PC-9 (cell line): ENCODE data around the gene BTRC.

Experiments
- EZH2 ChIP-seq: fragments of 200-600 bp; sonication (generic); IDR thresholded peaks from 2 replicates; pipeline ENCODE4 v1.8.0; 2017; ENCODE audit warnings: antibody characterized with exemption, low read depth
- TF ChIP-seq, protein P1 (sequence below): fragments of 200-600 bp; sonication (generic); conservative IDR thresholded peaks from 2 replicates; pipeline ENCODE4 v1.6.1; 2017; ENCODE audit warnings: mixed run types, antibody characterized with exemption, mild to moderate bottlenecking, moderate library complexity

DNA sequence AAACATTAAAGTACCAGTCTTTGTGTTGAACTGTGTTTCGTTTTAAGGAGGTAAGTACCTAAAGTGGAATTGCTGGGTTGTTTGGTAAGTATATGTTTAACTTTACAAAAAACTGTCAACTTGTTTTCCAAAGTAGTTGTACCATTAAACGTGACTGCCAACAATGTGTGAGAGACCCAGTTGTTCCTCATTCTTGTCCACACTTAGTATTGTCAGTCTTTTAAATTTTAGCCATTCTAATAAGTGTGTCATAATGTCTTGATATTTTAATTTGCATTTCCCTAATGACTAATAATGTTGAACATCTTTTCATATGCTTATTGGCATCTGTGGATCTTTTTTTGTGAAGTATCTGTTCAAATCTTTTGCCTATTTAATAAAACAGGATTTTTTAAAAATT lies 159.8 kb downstream of the BTRC start:
- TF ChIP-seq, protein P1, sequence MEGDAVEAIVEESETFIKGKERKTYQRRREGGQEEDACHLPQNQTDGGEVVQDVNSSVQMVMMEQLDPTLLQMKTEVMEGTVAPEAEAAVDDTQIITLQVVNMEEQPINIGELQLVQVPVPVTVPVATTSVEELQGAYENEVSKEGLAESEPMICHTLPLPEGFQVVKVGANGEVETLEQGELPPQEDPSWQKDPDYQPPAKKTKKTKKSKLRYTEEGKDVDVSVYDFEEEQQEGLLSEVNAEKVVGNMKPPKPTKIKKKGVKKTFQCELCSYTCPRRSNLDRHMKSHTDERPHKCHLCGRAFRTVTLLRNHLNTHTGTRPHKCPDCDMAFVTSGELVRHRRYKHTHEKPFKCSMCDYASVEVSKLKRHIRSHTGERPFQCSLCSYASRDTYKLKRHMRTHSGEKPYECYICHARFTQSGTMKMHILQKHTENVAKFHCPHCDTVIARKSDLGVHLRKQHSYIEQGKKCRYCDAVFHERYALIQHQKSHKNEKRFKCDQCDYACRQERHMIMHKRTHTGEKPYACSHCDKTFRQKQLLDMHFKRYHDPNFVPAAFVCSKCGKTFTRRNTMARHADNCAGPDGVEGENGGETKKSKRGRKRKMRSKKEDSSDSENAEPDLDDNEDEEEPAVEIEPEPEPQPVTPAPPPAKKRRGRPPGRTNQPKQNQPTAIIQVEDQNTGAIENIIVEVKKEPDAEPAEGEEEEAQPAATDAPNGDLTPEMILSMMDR, result no peak
- no peak for TF ChIP-seq EZH2
